ENCODE results near the gene AKAP6.

Gene AKAP6

GRCh38 chr14:32474478-32475195, 145.5 kb downstream of the AKAP6 start:
- no peak for DNase-seq (ENCODE audit: low read depth in 1 of 2, low spot score in 1 of 2)

GRCh38 chr14:32476532-32476931, 147.4 kb downstream of the AKAP6 start:
- DNase-seq (ENCODE audit: low read depth in 1 of 2, low spot score in 1 of 2), result no peak

DNA sequence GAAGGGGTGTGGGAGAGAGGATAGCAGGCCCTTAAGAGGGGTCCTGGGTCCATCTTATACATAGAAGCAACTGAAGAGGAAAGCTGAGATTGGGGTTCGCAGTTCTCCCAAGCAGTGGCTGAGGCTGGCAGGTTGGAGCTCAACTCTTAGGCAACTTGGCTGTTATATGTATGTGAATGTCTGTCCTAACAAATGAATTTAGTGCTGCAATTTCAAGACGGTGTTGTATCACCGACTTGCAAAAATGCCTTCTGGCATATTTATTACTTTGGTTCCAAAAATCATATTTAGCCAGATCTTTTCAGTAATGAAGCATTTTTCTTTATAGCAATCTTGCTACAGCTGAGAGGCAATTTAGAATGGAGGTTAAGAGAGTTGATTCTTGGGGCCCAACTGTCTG, 148.3 kb downstream of the AKAP6 start:
- DNase-seq (ENCODE audit: low read depth in 1 of 2, low spot score in 1 of 2), result no peak

DNA sequence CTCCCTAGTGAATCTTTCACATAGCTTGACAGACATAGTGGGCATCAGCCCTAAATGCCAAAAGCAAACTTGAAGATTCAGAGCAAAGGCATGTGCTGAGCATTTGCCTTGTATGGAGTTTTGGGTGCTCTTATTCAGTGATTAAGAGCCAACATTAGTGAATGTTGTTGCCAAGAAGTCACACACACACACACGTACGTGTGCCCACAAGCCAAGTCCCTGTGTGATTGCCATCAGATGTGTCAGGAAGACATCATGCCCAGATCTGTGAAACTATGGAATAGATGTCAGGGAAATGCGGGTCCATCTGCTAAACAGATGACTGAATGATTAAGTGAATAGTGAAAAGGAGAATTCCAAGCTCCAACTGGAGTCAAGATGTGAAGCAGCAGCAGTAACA, 149.0 kb downstream of the AKAP6 start:
- DNase-seq (ENCODE audit: low read depth in 1 of 2, low spot score in 1 of 2), result no peak

GRCh38 chr14:32480337-32480736, 151.2 kb downstream of the AKAP6 start:
- no peak for DNase-seq (ENCODE audit: low read depth in 1 of 2, low spot score in 1 of 2)

DNA sequence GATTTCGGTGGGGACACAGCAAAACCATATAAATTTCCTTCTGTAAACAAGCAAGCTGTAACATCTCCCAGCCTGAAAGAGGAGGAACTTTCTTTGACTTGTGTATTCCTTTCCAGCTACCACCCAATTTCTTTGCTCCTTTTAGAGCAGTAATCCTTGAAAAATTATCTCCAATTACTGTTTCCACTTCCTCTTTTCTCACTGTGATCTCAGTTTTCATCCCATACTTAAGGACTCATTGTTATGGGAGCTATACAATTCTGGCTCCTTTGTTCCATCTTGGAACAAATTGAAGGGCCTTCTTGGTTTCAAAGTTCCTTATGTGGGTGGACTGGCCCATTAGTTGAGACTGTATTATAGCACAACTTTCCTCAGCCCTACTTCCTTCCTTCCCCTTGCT, 152.6 kb downstream of the AKAP6 start:
- no peak for DNase-seq (ENCODE audit: low read depth in 1 of 2, low spot score in 1 of 2)

DNA sequence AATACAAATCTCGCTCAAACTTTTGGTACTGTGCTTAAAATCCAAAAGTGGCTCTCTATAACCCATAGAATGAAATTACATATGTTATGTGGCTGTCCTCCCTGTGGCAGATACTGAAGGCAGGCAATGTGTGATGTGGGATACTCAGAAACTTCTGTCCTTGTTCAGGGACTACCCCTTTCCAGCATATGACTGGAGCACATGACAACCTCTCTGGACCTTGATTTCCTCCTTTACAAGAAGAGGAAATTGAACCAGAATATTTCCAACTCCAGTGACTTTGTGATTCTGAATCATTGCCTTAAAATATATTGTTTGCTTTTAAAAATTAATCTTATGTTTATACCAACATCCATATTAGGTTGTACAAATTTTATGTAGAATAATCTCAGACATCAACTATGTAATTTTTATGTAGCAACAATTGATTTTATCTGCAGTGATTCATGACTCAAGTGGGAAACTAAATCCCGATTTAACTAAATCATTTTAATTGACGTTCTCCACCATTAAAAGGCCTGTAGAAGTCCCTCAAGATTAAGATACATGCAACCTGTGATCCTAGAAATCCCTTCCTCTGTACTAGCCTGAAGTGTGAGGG, 162.4 kb downstream of the AKAP6 start:
- no peak for DNase-seq (ENCODE audit: low read depth in 1 of 2, low spot score in 1 of 2)

- no peak for DNase-seq (ENCODE audit: low read depth in 1 of 2, low spot score in 1 of 2)
Measured at GRCh38 chr14:32492457-32492856, 163.4 kb downstream of the AKAP6 start.

DNA sequence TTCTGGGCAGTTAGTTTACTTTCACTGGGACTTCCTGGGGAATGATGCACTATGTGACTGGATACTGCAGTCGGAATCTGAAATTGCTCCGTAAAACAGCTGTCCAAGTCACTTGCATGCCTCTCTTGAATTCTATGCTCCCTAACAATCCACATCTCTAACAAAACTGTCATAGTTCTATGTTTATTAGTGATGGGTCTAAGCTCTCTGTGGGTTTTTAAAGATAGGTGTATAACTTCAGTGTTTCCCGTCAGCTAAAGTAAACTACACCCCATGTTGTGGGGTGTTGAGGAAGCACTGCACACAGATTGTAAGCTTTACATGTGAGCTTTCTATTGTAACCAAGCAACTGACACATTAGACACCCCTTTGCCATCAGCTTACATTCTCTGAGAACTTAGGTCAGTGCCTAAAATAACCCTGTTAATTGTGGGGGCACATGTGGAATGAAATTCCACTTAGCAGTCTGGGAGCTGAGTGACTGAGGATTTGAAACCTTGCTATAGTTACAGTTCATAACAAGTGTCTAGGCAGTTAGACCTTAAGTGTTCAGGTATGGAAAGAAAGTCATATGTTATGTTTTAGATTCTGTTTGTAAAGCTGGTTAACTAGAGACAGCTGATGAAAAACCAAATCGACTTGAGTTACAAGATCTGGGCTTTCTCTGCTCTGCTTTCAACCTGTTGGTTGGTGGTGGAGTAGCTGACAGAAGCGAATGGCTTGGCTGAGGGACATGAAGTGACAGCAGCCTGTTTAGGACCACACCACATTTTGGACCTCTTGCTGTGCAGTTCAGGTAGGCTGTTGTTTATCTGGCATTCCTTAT, 165.7 kb downstream of the AKAP6 start:
- no peak for DNase-seq (ENCODE audit: low read depth in 1 of 2, low spot score in 1 of 2)

DNA sequence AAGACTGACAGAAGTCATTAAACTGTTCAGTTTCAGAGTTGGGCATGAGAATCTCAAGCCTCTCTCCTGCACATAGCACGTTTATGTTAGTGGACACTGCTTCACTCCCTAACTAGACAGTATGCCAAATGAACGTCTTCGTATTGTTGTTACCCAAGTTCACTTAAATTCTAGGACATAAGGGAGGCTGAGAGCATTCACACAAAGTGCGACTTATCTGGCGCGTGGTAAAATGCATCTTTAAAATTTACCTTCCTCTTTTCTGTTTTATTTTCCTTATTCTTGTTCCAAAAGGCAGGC, 166.3 kb downstream of the AKAP6 start:
- no peak for DNase-seq (ENCODE audit: low read depth in 1 of 2, low spot score in 1 of 2)

- DNase-seq (ENCODE audit: low read depth in 1 of 2, low spot score in 1 of 2), result no peak
Measured at GRCh38 chr14:32497248-32497647, 168.2 kb downstream of the AKAP6 start.

DNA sequence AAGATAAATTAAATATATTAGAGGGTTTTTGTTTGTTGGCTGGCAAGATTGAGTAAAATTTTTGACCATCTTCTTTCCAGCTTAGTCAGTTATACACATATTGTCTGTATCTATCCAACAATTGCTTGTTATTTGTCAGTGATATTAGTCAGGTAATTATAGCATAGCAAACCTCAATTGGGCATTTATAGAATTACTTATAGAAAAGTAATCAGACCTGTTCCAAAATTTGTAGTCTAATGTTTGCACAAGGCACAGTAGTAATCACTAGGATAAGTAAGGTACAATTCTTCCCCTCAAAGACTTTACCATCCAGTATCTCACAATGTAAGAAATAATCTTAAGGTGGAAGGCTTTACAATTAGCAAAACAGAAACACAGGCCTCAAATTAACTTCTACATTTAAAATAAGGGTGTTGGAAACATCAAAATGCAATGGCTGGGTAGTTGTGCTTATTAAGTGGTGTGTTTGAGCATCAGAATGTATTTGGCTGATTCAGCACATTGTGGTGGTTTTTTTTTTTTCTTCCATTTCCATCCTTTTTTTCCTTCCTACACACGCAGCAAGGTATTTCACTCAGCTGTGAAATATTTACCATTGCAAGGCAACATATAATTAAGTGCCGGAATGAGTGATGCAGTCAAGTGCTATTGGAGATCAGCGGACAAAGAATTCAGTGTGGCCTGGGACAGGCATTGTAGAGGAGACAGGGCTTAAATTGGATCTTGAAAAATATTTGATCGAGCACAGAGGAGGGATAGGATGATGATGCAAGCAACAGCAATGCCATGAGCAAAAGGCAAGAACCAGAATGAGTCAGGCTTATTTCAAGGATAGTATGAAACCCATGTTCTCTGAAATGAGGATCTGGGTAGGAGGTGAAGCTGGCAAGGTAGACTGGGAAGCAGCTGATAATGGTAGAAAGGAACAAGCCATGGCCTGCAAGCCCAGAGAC, 178.2 kb downstream of the AKAP6 start:
- no peak for DNase-seq (ENCODE audit: low read depth in 1 of 2, low spot score in 1 of 2)

DNA sequence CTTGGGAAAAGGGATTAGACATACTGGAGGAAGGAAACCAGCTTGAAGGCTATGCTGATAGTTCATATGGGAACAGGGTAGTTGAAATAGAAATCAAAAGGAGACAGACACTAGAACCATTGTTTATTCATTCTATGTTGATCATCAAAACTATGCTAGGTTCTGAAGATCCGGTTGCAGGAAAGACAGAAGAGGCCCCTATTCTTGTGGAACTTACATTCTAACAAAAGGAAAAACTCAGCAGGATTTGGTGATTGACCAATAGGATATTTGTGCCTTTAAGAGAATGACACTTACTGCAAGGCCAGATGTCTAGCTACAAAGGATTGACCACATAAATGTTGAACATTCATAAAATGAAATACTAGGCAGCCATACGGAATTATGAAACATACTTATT, 179.2 kb downstream of the AKAP6 start:
- DNase-seq (ENCODE audit: low read depth in 1 of 2, low spot score in 1 of 2), result no peak

DNA sequence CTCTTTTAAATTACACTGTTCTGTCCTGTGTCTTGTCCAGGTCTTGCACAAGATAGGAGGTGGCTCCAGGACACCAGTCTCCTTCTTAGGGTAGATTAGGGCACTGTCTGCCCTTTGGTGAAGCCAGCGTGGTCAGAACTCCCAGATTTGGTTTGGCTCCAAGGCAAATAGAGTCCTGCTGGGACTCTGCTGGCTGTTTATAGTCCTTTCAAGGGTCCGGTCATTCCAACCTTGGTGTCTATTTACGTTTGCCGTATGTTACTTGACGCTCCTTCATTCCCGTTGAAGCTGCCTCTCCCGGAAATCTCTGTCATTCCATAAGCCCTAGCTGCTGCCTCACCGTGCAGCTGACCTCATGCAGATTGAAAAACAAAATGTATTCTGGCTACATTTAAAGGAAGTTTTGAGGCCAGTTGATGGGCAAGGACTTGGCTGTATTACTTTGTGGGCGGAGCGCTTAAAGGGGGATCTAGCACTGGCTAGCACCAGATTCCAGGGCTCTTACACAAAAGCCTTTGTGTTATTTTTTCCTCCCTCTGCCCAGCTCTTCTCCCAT, 180.6 kb downstream of the AKAP6 start:
- DNase-seq (ENCODE audit: low read depth in 1 of 2, low spot score in 1 of 2), result no peak

DNA sequence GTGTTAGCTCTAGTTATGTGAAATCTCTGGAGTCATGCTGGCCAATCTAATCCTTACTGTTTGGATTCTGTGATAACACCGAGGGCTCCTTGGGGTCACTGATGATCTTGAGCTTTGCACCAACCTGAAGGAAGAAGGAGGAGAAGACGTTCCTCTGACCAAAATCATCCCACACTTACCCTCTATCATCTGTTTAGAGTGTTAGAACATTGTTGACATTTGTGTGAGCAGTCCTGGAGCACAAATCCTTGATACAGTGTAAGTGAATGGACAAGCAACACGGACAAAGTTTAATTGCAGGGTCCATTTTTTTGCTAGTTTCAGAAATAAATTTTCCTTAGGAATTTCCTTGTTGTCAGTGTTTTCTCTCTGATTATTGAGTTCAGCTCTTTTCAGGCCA, 181.7 kb downstream of the AKAP6 start:
- no peak for DNase-seq (ENCODE audit: low read depth in 1 of 2, low spot score in 1 of 2)

DNA sequence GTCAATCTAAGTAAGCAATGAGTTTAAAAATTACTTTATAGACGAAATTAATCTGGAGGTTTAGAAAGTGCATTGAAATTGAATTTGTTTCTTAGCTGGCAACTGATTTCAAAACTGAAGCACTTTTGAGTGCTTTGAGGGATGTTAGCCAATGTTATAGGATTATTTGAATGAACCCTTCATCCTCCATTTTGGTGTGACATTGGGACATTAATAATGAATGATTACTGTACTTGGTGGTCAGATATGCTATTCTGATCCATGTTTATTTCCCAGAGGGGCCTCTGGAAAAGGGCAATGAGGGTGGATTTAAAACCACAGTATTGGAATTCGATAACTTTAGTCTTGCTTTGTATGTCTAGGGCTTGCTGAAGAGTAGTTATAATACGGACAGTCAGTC, 183.2 kb downstream of the AKAP6 start:
- no peak for DNase-seq (ENCODE audit: low read depth in 1 of 2, low spot score in 1 of 2)

GRCh38 chr14:32512813-32513212, 183.7 kb downstream of the AKAP6 start:
- no peak for DNase-seq (ENCODE audit: low read depth in 1 of 2, low spot score in 1 of 2)

GRCh38 chr14:32513571-32514009, 184.5 kb downstream of the AKAP6 start:
- no peak for DNase-seq (ENCODE audit: low read depth in 1 of 2, low spot score in 1 of 2)

GRCh38 chr14:32514236-32514635, 185.1 kb downstream of the AKAP6 start:
- DNase-seq (ENCODE audit: low read depth in 1 of 2, low spot score in 1 of 2), result no peak

DNA sequence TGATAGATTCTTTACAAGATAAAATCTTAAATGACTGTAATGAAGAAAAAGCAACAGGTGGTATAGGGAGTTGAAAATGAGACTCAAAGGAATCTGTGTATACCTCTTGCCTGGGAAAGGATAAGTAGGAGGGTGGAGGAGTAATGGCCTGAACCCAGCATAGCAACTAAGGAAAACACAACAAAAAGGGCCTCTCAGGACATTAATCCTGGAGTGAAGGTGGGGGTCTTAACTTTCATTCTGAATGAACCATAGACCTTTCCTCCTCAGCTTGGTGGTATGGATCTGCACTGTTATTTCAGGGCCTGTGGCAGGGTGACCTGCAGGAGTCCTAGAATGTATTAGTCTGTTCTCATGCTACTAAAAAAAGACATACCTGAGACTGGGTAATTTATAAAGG, 185.6 kb downstream of the AKAP6 start:
- no peak for DNase-seq (ENCODE audit: low read depth in 1 of 2, low spot score in 1 of 2)
